Stimulated activated CD8-positive, alpha-beta memory T cell treated with anti-CD3 and anti-CD28 coated beads, Interleukin-15, amount 100 ng/mL, for 24 hours (primary cell): Measurements from ENCODE around the gene LILRA5.
"Not testable (repeated sequence)": the region's sequence is repeated elsewhere in the genome, so short reads cannot be mapped to it uniquely, and the experiment has no call there.

Experiments
- DNase-seq: peaks from one replicate; pipeline ENCODE4 v3.0.0-alpha.2; 2020; ENCODE audit warnings: low read depth

Gene LILRA5

DNA sequence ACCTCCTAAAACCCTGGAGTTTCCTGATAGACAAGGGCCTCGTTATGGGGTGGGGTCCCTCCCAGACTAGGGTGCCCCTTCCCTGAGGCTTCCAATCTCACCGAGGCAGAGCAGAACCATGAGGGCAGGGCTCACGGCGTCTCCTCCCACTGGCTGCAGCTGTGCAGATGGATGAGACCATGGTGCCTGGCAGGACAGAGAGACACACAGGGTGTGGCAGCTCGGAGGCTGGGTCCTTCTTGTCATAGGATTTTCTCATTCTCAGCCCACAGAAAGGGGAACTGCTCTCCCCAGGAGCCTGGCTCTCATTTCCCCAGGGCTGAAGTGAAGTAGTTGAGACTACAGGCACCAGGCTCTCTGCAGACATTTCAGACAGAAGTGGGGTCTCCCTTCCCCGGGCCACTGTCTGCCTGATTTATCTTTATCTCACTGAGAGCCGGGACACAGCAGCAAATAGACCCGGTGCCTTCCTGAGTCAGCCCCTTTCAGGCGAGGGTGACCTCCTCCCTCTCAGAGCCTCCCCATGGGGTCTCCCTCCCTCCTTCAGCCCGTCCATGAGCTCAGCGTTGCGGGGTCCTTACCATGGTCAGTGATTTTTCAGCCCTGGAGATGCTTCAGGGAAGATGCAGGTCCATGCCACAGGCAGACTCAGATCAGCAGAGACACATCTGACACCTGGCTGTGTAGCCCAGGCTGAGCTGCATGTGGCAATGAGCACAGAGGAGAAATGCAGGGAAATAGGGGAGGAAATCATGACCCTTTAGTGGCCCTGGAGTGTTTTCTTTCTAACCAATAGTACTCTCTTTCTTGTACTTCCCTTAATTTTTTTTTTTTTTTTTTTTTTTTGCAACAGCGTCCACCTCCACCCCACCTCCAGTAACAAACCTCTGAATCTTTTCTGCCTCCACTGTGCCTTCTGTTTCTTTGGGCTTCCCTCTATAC is at the start of gene LILRA5:
LILRA5 (minus strand) TSS at position 731 of the 942 bp plus-strand sequence; CDS start at position 584, 147 bp downstream.
- no peak for DNase-seq

DNA sequence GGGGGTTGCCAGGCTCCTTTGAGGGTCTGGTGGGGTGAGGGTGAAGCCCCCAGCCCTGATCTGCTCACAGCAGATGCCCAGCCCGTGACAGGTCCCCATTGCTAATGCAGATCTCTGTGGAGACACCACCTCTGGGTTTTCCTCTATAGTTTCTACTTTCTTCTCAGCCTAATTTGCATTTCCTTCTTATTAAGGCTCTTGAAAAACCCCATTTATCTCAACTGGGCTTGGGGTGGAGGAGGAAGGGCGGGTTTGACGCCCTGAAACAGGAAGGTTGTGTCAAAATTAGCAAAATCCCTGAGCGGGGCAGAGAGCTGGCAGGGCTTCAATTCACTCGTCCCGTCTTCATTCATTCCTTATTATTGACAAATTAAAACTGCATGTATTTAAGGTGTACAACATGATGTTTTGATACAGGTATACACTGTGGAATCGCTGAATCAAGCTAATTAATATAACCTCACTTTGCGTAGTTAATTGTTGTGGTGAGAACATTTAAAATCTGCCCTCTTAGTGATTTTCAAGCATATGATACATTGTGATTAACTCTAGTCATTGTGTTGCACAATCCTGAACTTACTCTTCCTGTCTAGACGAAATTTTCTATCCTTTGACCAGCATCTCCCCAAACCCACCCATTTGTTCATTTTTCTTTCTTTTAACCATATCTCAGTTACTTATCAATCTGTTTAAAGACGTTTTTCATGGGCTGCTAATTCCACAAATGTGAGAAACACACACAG is 48.9 kb upstream of the LILRA5 start:
- DNase-seq, result not testable (repeated sequence)

DNA sequence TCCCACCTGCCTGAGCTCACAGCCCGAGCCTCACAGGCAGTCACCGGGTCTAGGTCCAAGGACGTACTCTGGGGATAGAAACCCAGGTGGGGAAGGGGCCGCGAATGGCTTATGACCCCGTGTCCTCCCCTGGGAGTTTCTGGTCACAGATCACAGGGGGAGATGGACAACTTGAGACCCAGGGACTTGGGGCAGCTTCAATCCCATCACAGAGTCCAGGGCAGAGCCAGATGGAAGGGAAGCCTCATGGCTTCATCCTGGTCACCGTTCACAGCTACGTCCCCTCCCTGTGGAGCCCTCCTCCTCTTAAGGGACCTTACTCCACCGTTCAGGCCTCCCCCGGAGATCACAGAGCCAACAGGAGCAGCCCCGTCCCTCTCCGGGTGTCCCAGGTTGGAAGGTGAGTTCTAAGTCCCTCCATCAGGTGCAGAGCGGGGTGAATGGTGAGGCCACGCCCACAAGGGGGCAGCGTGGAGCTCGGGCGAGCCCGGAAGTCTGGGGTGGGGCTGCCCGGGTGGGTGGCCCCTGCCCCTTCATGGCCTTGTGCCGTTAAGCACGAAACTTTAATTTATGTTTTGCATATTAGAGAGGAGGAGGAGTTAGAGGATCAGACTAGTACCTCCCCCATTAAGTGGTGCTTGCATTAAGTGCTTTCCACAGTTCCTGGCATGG is 46.3 kb upstream of the LILRA5 start:
- DNase-seq, result peak; percentile 30

DNA sequence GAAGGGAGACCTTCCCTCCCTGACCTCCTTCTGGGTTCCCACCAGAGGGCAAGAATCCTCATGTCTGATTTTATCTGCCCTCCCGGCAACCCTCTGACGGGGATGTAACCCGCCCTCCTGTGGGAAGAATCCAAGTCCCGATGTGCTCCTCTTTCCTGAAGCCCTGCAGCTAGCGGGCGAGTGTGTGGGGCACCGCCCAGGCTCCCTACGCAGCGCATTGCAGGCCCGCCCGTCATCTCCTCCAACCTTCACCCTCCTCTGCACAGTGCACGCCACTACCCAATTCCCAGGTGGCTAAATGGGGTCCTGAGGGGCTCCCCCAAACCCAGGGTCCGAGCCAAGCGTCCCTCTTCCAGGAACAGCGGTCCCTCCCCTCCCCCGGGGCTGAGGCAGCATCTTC is 44.4 kb upstream of the LILRA5 start:
- DNase-seq, result no peak

DNA sequence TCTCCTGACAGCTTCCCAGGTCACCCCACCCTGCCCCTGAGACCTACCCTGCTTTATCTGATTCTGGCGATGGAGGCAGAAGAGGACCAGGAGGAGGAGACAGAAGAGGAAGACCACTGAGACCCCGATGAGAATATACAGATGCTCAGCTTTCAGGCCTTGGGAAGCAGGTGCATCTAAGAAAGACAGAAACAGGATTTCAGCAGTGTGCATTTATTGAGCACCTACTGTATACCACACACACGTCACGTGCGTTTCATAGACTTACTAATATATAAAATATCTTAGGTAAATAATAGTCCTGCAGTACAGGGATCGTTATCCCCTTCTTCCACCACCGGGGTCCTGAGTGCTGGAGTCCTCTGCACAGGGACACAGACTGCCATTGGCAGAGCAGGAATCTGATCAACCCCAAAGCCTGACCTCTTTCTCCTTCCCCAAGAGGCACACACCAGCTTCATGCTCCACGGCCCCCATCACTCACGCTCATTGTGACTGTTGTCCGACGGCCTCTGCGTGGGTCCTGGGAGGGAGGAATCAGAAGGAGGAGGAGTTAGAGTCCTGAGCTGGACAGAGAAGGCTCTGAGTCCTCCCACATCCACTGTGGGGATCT is 43.6 kb upstream of the LILRA5 start:
- DNase-seq, result no peak

DNA sequence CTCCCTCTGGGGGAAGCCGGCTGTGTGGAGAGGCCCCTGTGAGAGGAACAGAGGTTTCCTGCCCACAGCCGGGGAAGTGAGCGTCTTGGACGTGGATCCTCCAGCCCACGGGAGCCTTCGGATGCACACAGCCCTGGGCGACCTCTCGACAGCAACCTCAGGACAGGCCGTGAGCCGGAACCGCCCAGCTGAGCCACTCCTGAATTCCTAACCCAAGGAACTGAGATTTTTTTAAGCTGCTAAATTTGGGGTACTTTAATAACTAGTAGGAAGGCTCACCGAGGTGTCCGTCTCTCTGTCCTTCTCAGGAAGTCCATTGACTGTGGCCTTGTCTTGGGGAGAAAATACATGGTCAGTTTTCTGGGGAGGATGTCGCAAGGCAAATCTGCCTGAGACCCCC is 42.7 kb upstream of the LILRA5 start:
- DNase-seq, result no peak

DNA sequence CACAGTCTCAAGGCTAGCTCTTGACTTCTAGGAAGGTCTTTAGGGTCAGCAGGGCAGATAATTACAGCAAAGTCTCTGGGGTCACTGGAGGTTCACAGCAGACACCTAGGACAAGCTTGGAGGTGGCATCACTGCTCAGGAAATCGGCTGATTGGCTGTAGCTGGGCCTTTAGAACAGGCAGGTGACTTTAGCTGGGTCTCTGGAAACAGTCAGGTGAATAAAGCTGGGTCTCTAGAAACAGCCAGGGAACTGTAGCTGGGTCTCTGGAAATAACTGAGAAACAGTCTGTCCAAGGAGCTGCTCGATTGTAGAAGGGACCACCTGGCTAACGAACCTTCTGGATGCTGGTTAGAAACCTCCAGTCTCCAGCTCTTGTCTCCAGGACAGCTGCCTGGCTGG is 41.8 kb upstream of the LILRA5 start:
- no peak for DNase-seq

DNA sequence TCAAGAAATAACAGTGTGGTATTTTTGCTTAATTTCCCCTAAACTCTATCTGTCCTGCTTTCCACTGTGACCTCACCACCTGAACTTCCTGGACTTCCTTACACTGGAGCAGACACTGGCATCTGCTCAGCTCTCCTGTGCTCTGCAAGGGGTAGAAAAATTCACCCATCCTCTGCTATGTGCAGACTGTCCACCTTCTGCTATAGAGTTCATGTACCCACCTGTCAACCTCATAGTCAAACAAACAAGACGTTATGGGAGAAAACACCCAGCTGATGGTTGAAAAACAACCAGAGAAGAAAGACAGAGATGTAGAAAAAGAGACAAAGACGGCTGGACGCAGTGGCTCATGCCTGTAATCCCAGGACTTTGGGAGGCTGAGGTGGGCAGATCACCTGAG is 39.6 kb upstream of the LILRA5 start:
- DNase-seq, result no peak

DNA sequence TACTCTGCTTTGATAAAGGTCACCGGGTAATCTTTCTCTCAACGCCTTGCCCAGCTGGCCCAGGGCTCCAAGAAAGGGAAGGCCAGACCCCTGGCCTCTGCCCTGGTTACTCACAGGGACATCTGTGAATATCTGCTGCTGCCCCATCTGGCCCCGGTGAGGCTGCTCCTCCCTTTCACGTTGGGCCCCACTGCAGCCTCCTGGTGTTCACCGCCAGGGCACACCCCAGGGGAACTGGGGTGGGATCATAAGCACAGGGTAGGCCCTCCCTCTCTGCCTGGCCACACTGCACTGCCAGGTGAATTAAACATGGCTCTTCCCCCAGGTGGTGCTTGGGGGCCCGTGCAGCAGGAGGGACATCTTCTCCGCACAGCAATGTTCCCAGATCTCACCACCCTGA is 39.1 kb upstream of the LILRA5 start:
- no peak for DNase-seq

DNA sequence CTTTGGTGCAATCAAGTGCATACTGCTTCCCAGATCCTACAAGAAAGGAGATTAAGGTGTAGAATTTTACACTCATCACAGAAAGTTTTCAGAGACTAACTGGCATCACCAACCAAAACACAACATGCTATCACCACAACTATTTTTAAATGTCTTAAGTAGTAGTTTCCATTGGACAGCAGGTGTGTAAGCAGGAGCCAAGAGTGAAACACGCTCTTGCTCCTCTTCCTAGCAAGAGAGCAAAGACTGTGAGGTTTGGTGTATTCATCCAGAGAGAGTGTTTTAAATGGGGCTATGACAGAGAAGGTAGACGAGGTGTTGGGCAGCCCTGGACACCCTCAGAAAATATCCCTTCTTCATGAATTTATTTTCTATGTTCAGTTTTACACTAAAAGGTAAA is 38.5 kb upstream of the LILRA5 start:
- DNase-seq, result no peak

DNA sequence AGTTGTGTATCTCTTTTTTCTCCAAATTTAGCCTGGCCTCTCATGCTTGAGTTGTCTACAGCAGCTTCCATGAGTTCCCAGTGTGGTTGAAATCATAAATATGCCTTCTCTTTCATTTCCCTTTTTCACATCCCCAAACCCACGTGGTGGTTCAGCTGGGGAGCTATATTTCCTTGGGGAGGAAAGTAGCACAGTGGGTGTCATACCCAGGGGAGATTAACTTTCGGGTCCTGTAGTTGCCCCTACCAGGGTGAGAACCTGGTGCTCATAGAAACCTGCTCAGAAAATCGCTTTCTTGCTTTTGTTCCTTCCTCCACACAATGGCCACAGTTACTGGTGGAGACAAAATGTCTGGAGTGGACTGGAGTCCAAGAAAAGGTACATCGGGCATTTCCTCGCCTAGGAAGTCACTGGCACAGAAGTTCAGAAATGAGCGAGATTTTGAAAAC is 33.0 kb upstream of the LILRA5 start:
- no peak for DNase-seq

DNA sequence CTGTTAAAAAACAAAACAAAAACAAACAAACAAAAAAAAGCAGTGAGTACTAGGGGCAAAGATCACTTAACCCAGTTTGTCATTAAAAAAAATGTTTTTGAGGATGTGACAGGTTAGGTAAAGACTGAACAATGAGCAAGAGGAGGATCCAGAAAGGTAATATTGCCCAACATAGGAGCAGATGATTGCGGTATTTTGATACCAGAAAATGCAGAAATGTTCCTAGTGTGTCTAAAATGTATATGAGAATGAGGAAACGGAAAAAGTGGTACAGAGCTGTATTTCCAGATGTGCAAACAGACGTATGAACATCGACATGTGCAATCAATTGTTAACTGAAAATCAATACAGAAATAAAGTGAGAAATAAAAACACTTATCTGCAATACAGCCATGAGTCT is 30.9 kb upstream of the LILRA5 start:
- DNase-seq, result no peak

DNA sequence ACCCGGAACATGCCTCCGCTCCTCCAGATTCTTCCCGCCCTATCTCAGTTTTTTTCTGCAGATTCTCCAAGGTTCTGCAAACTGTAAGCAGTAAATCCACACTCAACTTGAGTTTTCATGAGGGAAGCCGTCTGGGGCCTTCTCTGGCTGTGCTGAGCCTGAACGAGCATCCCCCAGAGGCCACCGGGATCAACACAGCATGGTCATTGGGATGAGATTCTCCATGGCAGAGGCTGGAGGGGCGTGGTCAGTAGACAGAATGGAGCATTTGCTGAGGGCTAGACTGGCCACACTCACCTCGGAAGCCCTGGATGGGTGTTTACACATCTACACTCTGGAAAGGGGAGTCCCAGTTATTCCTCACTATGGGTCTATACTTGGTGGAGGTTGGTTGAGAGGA is 28.3 kb upstream of the LILRA5 start:
- DNase-seq, result no peak

DNA sequence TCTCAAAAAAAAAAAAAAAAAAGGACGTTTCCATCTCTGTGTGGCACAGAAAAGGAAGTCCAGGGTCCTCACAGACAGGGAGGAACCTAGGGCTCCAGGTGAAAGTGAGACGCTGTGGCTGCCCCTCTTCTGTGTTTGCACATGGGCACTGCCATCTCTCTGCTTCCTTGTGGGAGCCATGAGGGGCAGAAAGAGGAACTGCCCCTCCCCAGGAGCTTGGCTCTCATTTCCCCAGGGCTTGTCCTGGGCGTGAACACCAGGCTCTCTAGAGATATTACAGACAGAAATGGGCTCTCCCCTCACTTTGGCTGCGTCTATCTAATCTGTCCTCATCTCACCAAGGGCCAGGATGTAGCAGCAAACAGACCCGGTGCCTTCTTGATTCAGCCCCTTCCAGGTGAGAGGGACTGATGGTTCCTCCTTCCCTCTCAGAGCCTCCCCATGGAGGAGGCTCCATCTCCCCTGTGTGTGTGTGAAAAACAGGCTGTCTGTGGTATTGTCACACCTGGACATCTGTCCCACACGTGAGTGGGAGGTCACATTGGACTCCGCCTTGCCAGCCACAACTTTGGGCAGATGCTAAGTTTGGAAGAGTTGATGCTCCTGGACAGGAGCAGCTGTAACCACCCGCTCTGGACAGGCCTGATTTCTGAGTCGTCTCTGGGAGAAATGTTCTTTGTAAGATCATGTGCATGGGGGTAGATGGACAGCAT is 26.8 kb upstream of the LILRA5 start:
- no peak for DNase-seq

DNA sequence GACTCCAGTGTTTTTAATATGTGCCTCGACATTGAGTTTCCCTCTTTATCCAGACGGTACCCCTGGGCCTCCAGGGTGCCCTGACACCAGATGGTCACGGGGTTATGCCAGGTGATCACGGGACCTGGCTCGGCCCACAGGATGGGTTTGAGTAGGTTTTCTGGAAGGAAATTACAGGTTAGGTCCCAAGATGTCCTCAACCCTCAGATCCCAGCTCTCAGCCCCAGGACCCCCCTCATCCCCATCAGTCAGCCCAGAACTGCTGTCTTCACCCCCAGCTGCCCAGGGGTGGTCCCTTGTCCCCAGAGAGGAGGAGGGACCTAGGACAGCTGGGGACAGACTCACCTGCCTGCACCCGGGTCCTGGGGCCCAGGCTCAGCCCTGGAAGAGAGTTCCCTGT is 25.6 kb upstream of the LILRA5 start:
- no peak for DNase-seq

DNA sequence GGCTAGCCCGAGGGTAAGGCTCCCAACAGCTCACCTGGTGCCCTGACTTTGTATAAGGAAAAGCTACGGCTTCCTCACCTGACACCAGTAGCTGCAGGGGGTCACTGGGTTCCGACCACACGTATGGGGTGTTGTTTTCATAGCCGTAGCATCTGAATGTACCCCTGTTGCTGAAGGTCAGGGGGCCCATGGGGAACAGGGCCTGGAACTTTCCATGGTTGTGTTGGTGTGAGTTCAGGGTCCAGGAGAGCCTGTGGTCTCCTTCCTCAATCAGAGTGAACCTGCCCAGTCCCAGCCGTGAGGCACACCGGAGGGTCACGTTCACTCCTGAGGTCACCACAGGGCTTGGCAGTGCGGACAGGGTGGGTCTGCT is 24.9 kb upstream of the LILRA5 start:
- DNase-seq, result no peak

DNA sequence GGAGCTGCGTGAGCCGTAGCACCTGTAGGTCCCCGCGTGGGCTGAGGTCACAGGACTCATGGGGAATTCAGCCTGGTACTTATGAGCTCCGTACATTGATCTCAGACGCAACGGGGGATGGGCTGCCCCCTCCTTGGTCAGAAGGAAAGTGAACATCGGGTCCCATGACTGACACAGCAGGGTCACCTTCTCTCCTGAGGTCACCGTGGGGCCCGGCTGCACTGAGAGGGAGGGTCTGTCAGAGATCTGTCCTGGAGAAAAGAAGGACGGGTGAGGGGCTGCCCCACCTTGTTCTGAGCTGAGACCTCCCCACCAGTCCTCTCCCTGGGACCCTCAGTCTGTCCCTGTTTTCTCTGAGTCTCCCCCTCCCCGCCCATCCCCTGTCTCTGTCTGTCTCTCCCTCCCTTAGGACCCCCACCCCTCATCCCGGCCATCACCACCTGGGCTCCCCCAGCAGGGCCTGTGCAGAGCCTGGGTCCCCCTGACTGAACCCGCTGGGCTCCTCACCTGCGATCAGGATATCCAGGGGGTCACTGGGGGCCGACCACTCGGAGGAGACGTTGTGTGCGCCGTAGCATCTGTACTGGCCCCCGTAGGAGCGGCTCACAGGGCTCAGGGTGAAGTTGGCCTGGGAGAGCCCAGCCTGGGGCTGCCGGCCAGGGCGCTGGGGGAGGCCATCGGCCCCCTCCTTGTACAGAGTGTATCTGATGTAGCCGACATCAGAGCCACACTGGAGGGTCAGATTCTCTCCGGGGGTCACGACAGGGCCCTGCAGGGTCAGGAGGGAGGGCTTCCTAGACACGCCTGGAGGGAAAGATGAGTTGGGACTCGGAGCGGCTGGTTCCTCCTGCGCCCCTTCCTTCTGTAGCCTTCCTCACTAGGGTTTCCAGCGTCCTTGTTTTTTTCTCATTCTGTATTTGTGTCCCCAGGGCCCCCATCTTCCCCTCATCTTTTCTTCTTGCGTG is 24.2 kb upstream of the LILRA5 start:
- no peak for DNase-seq

DNA sequence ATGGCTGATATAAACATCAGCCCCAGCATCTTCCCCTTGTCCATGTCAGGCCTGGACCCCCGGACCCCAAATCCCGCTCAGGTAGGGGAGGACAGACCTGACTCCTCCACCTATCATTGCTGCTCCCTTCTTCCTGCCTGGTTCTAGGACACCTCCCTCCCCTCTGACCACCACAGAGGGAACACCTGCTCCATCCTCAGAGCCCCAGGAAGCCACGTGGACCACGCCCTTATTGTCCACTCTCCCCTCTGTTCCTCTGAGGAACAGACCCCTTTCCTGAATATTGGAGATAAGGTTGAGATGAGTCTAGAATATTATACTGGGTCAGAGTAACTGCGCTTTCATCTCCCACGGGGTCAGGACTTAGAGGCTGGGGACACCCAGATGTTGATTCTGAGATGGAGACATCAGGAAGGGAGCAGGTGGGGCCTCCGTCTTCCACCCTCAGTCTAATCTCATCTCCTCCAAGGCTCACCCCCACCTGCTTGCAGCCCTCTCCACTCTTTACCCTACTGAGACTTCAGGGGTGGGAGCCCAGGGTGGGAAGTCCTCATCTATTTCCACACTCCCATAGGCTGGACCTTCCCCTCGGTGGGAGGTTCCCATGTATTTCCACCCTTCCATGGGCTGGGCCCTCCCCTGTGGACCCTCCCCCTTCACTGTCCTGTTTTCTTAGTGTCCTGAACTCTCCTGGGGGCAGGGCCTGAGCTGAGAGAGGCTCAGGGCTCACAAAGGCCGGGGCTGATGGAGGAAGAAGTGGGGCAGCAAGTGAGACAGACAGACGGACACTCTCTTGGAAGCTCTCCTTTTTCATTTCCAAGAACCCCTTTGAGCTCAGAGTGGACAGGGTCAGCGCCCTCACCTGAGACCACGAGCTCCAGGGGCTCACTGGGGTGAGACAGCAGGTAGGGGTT is 23.3 kb upstream of the LILRA5 start:
- no peak for DNase-seq

DNA sequence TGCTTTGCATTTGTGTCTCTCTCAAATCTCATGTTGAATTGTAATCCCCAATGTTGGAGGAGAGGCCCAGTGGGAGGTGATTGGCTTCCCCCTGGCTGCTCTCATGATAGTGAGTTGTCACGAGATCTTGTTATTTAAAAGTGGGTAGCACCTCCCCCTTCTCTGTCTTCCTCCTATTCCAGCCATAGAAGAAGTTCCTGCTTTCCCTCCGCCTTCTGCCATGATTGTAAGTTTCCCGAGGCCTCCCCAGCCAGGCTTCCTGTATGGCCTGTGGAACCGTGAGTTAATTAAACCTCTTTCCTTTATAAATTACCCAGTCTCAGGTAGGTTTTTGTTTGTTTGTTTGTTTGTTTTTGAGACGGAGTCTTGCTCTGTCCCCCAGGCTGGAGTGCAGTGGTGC is 22.2 kb upstream of the LILRA5 start:
- DNase-seq, result no peak
